Right cardiac atrium (tissue), 5 donors: ENCODE data around the gene NKAPL. TPM values are rescaled to one million over a fixed set of nuclear protein-coding genes. Genes with fewer than 3 reads are reported as not detected.

Experiments
- ATAC-seq, 2 donors: fragments of 200-7000 bp; cut with Tn5 transposase; one replicate each; pipeline versions ENCODE4 v1.8.0 to v1.9.1; 2020; ENCODE audit warnings: moderate library complexity in 2 of 2, mild to moderate bottlenecking in 1 of 2
- DNase-seq, 3 donors: peaks; one replicate each; pipeline ENCODE4 v3.0.0-alpha.2; 2020
- H3K27ac ChIP-seq: one replicate; pipeline ENCODE4 v1.5.1; 2013; ENCODE audit warnings: mild to moderate bottlenecking, low read length, control low read depth, moderate library complexity
- H3K27me3 ChIP-seq: one replicate; pipeline ENCODE4 v1.6.1; 2013; ENCODE audit not compliant: control insufficient read depth, insufficient read depth
- H3K4me1 ChIP-seq: one replicate; pipeline ENCODE4 v1.6.1; 2013; ENCODE audit warnings: low read length; ENCODE audit not compliant: control insufficient read depth, insufficient read depth
- H3K4me3 ChIP-seq: one replicate; pipeline ENCODE4 v1.5.1; 2013; ENCODE audit warnings: low read length, control low read depth
- H3K9me3 ChIP-seq: one replicate; pipeline ENCODE4 v1.6.1; 2013; ENCODE audit warnings: low read length; ENCODE audit not compliant: control insufficient read depth
- WGBS: extraction: QIAGEN DNeasy Blood & Tissue Kit; methylation state at CpG from one replicate; pipeline ENCODE4 v1.1.7; 2013; 5-methylcytosine and 5-hydroxymethylcytosine counted together
- intact Hi-C, 4 donors: fragments of 100-400 bp; cut with DNase I; formaldehyde crosslinking; loops; one replicate each; pipeline versions ENCODE4 v1.11.0 to v1.14.0; 2022 to 2023
- long read RNA-seq, 4 donors: library from polyadenylated mRNA; unstranded; transcript quantifications; one replicate each; pipeline ENCODE4 v2.0.0, GENCODE V29; 2020 to 2021
- polyA plus RNA-seq: library from polyadenylated mRNA; stranded (reverse); fragments of 200-250 nt; gene quantifications from one replicate; pipeline ENCODE4 v1.2.3, GENCODE V29; 2013
- total RNA-seq, 4 donors: library from RNA; stranded (reverse); fragmentation: NEBNext Ultra II Directional; extraction: Animal tissue kit (Norgen Biotek cat#: 25700); gene quantifications; one replicate each; pipeline ENCODE4 v1.2.1, GENCODE V29; 2021
- donor health status: healthy with polysubstance abuse.
- donor health status: DM: no; HTN: yes; CAD: no.
- donor health status: DM: no; HTN: no; CAD: no.
- donor health status: DM: no; HTN: yes; CAD: no; lungs with severe emphysema.
- donor health status: DM: yes; HTN: yes; CAD: no.

Gene NKAPL
- total RNA-seq (1 to 10 TPM; 6.1 to 6.4 (median 6.2) TPM), polyA plus RNA-seq (5.5 TPM)
- long read RNA-seq, donor 1, transcript NKAPL-201 (1 exons, 1,639 nt) = major isoform, 9 of 9 reads
- long read RNA-seq, donor 1, partial matches to known transcripts = 0 of 9 reads
- long read RNA-seq, donor 1, other reads (novel, unspliced or antisense) = 0 of 9 reads
- long read RNA-seq, donor 2, transcript NKAPL-201 (1 exons, 1,639 nt) = major isoform, 6 of 6 reads
- long read RNA-seq, donor 2, partial matches to known transcripts = 0 of 6 reads
- long read RNA-seq, donor 2, other reads (novel, unspliced or antisense) = 0 of 6 reads
- long read RNA-seq, donor 3, transcript NKAPL-201 (1 exons, 1,639 nt) = major isoform, 5 of 5 reads
- long read RNA-seq, donor 3, partial matches to known transcripts = 0 of 5 reads
- long read RNA-seq, donor 3, other reads (novel, unspliced or antisense) = 0 of 5 reads
- long read RNA-seq, donor 4, transcript NKAPL-201 (1 exons, 1,639 nt) = major isoform, 5 of 5 reads
- long read RNA-seq, donor 4, partial matches to known transcripts = 0 of 5 reads
- long read RNA-seq, donor 4, other reads (novel, unspliced or antisense) = 0 of 5 reads

GRCh38 chr6:28258877-28259777, at the start of gene NKAPL:
NKAPL (plus strand) TSS chr6:28259297; CDS start chr6:28259372, 75 bp downstream.
- intact Hi-C loops = loop anchor here in 2 of 4 donors (10.0 kb wide), 1 partner anchor 124 kb away; no protein-coding TSS in a partner anchor

GRCh38 chr6:28209753-28210535, 49.2 kb upstream of the NKAPL start:
- ATAC-seq = no peak
- H3K4me3 ChIP-seq = no peak overlapping the region
- 42% methylated on average over 7 of the region's 7 CpGs for WGBS
- H3K27me3 ChIP-seq = peaks cover 8% of the 10 kb centered on the region
- H3K27ac ChIP-seq = no peak overlapping the region
- intact Hi-C loops = loop anchor here in 1 of 4 donors (10.0 kb wide), 1 partner anchor 65 kb away; the partner anchor contains the start of gene ZKSCAN8
- H3K9me3 ChIP-seq = no peaks in the 10 kb centered on the region
- no peak for DNase-seq
- no peaks in the 10 kb centered on the region for H3K4me1 ChIP-seq

More at GRCh38 chr6:28258877-28259777, at the start of gene NKAPL:
- no peaks in the 10 kb centered on the region for H3K27me3 ChIP-seq
- DNase-seq (peak; percentile 90 to 95 (median 94)), ATAC-seq (peak; percentile 95 to 97)
- 21% methylated on average over 58 of the region's 58 CpGs for WGBS
- no peaks in the 10 kb centered on the region for H3K9me3 ChIP-seq
- H3K27ac ChIP-seq = no peak within 1 kb of the TSS
- peaks cover 2% of the 10 kb centered on the region for H3K4me1 ChIP-seq
- peak within 1 kb of the TSS; percentile 53 for H3K4me3 ChIP-seq

- Histone ChIP-seq H3K27me3 (peaks cover 8% of the 10 kb centered on the region), H3K27ac (no peak overlapping the region), H3K4me3 (no peak overlapping the region), H3K9me3 (peaks cover 2% of the 10 kb centered on the region), H3K4me1 (no peaks in the 10 kb centered on the region)
- DNase-seq = no peak
- intact Hi-C loops = loop anchor here in 1 of 4 donors (10.0 kb wide), 1 partner anchor 67 kb away; the partner anchor contains the start of gene ZKSCAN8
- ATAC-seq = no peak
- WGBS = 6% methylated on average over 16 of the region's 16 CpGs
Measured at GRCh38 chr6:28211840-28212509, 47.1 kb upstream of the NKAPL start.

- intact Hi-C loops = loop anchor here in 1 of 4 donors (10.0 kb wide), 1 partner anchor 68 kb away; the partner anchor contains the start of gene ZKSCAN8
- WGBS = 2% methylated on average over 21 of the region's 21 CpGs
- peak overlapping the region; percentile 39 for H3K4me3 ChIP-seq
- H3K9me3 ChIP-seq = peaks cover 2% of the 10 kb centered on the region
- DNase-seq = peak in 2 of 3 donors; percentile 35 to 49
- peak in 1 of 2 donors; percentile 22 for ATAC-seq
- H3K27me3 ChIP-seq = peaks cover 8% of the 10 kb centered on the region
- H3K27ac ChIP-seq = no peak overlapping the region
- H3K4me1 ChIP-seq = no peaks in the 10 kb centered on the region
Measured at GRCh38 chr6:28212510-28213212, 46.4 kb upstream of the NKAPL start.

GRCh38 chr6:28213213-28213523, 45.9 kb upstream of the NKAPL start:
- ATAC-seq (no peak), DNase-seq (no peak)
- peaks cover 2% of the 10 kb centered on the region for H3K9me3 ChIP-seq
- H3K27me3 ChIP-seq = peaks cover 8% of the 10 kb centered on the region
- H3K27ac ChIP-seq = no peak overlapping the region
- H3K4me3 ChIP-seq = no peak overlapping the region
- intact Hi-C loops = loop anchor here in 1 of 4 donors (10.0 kb wide), 1 partner anchor 68 kb away; the partner anchor contains the start of gene ZKSCAN8
- H3K4me1 ChIP-seq = no peaks in the 10 kb centered on the region
- 14% methylated on average over 2 of the region's 2 CpGs for WGBS

- no peak for DNase-seq
- ATAC-seq = no peak
- Histone ChIP-seq H3K4me3 (no peak overlapping the region), H3K9me3 (peaks cover 2% of the 10 kb centered on the region), H3K27me3 (peaks cover 3% of the 10 kb centered on the region), H3K4me1 (no peaks in the 10 kb centered on the region), H3K27ac (no peak overlapping the region)
- WGBS = 24% methylated on average over 8 of the region's 8 CpGs
- intact Hi-C loops = loop anchor here in 1 of 4 donors (10.0 kb wide), 1 partner anchor 71 kb away; the partner anchor contains the start of gene ZKSCAN8
Measured at GRCh38 chr6:28215425-28215824, 43.7 kb upstream of the NKAPL start.

GRCh38 chr6:28217890-28218289, 41.2 kb upstream of the NKAPL start:
- Histone ChIP-seq H3K27me3 (no peaks in the 10 kb centered on the region), H3K9me3 (peaks cover 2% of the 10 kb centered on the region), H3K4me3 (no peak overlapping the region), H3K4me1 (no peaks in the 10 kb centered on the region), H3K27ac (no peak overlapping the region)
- intact Hi-C loops = loop anchor here in 1 of 4 donors (10.0 kb wide), 1 partner anchor 73 kb away; the partner anchor contains the start of gene ZKSCAN8
- ATAC-seq = no peak
- peak in 2 of 3 donors; percentile 35 to 36 for DNase-seq
- WGBS = 88% methylated on average over 12 of the region's 12 CpGs

GRCh38 chr6:28218312-28219248, 40.5 kb upstream of the NKAPL start:
- Histone ChIP-seq H3K4me1 (no peaks in the 10 kb centered on the region), H3K9me3 (peaks cover 2% of the 10 kb centered on the region), H3K27me3 (no peaks in the 10 kb centered on the region), H3K27ac (peak overlapping the region; percentile 68), H3K4me3 (peak overlapping the region; percentile 86)
- ATAC-seq (peak; percentile 96 to 98), DNase-seq (peak; percentile 83 to 93 (median 93))
- 9% methylated on average over 56 of the region's 56 CpGs for WGBS
- intact Hi-C loops = loop anchor here in 1 of 4 donors (10.0 kb wide), 1 partner anchor 74 kb away; the partner anchor contains the start of gene ZKSCAN8
